ENCODE results near the gene EHBP1. TPM values are rescaled to one million over a fixed set of nuclear protein-coding genes. Genes with fewer than 3 reads are reported as not detected.

Gene EHBP1
- total RNA-seq, 1 donor from 2014 or later, result 26.1 TPM

GRCh38 chr2:62897187-62897827 lies 191.8 kb downstream of the EHBP1 start:
- intact Hi-C loops (cut with DNase I), result no loop called here
- ATAC-seq (ENCODE audit: poor library complexity) (no peak), DNase-seq (no peak)

- intact Hi-C loops (cut with DNase I), result no loop called here
- DNase-seq (no peak), ATAC-seq (ENCODE audit: poor library complexity) (no peak)
These were observed 198.8 kb downstream of the EHBP1 start for GRCh38 chr2:62904344-62904743.

- DNase-seq (no peak), ATAC-seq (ENCODE audit: poor library complexity) (no peak)
- intact Hi-C loops (cut with DNase I), result no loop called here
These were observed 202.6 kb downstream of the EHBP1 start for GRCh38 chr2:62908145-62908544.

GRCh38 chr2:62913311-62913710 lies 207.8 kb downstream of the EHBP1 start:
- ATAC-seq (ENCODE audit: poor library complexity), result no peak
- intact Hi-C loops (cut with DNase I), result no loop called here
- no peak for DNase-seq

- no peak for DNase-seq
- ATAC-seq (ENCODE audit: poor library complexity), result no peak
- intact Hi-C loops (cut with DNase I), result no loop called here
These were observed 213.5 kb downstream of the EHBP1 start for GRCh38 chr2:62919041-62919440.

- no peak for ATAC-seq (ENCODE audit: poor library complexity)
- intact Hi-C loops (cut with DNase I), result no loop called here
- no peak for DNase-seq
These were observed 214.6 kb downstream of the EHBP1 start for GRCh38 chr2:62920070-62920469.

GRCh38 chr2:62923242-62923641 lies 217.7 kb downstream of the EHBP1 start:
- ATAC-seq (ENCODE audit: poor library complexity), result no peak
- intact Hi-C loops (cut with DNase I), result no loop called here
- DNase-seq, result no peak

- ATAC-seq (ENCODE audit: poor library complexity), result no peak
- intact Hi-C loops (cut with DNase I), result no loop called here
These were observed 218.4 kb downstream of the EHBP1 start for GRCh38 chr2:62923881-62924280.

GRCh38 chr2:62928015-62928414 lies 222.5 kb downstream of the EHBP1 start:
- DNase-seq (no peak), ATAC-seq (ENCODE audit: poor library complexity) (no peak)
- intact Hi-C loops (cut with DNase I), result no loop called here

More at GRCh38 chr2:62923881-62924280, 218.4 kb downstream of the EHBP1 start:
- DNase-seq, result no peak

- intact Hi-C loops (cut with DNase I), result no loop called here
- no peak for ATAC-seq (ENCODE audit: poor library complexity)
- DNase-seq, result no peak
These were observed 226.0 kb downstream of the EHBP1 start for GRCh38 chr2:62931536-62931935.

- ATAC-seq (ENCODE audit: poor library complexity) (no peak), DNase-seq (no peak)
- intact Hi-C loops (cut with DNase I), result no loop called here
These were observed 227.9 kb downstream of the EHBP1 start for GRCh38 chr2:62933398-62933917.

GRCh38 chr2:62934517-62934916 lies 229.0 kb downstream of the EHBP1 start:
- DNase-seq (no peak), ATAC-seq (ENCODE audit: poor library complexity) (no peak)
- intact Hi-C loops (cut with DNase I), result no loop called here

- ATAC-seq (ENCODE audit: poor library complexity), result no peak
- intact Hi-C loops (cut with DNase I), result no loop called here
These were observed 232.6 kb downstream of the EHBP1 start for GRCh38 chr2:62938126-62938525.

GRCh38 chr2:62939735-62940491 lies 234.4 kb downstream of the EHBP1 start:
- intact Hi-C loops (cut with DNase I), result no loop called here
- DNase-seq (no peak), ATAC-seq (ENCODE audit: poor library complexity) (no peak)

More at GRCh38 chr2:62938126-62938525, 232.6 kb downstream of the EHBP1 start:
- DNase-seq, result no peak

GRCh38 chr2:62940697-62941096 lies 235.2 kb downstream of the EHBP1 start:
- DNase-seq (no peak), ATAC-seq (ENCODE audit: poor library complexity) (no peak)
- intact Hi-C loops (cut with DNase I), result no loop called here

- ATAC-seq (ENCODE audit: poor library complexity) (no peak), DNase-seq (no peak)
- intact Hi-C loops (cut with DNase I), result no loop called here
These were observed 235.9 kb downstream of the EHBP1 start for GRCh38 chr2:62941413-62941812.

GRCh38 chr2:62944362-62944761 lies 238.8 kb downstream of the EHBP1 start:
- DNase-seq (no peak), ATAC-seq (ENCODE audit: poor library complexity) (no peak)
- intact Hi-C loops (cut with DNase I), result no loop called here

- no peak for ATAC-seq (ENCODE audit: poor library complexity)
- intact Hi-C loops (cut with DNase I), result no loop called here
These were observed 241.9 kb downstream of the EHBP1 start for GRCh38 chr2:62947403-62947802.

GRCh38 chr2:62956651-62957050 lies 251.1 kb downstream of the EHBP1 start:
- intact Hi-C loops (cut with DNase I), result no loop called here
- no peak for ATAC-seq (ENCODE audit: poor library complexity)

More at GRCh38 chr2:62947403-62947802, 241.9 kb downstream of the EHBP1 start:
- no peak for DNase-seq

GRCh38 chr2:62958206-62958605 lies 252.7 kb downstream of the EHBP1 start:
- intact Hi-C loops (cut with DNase I), result no loop called here
- DNase-seq (no peak), ATAC-seq (ENCODE audit: poor library complexity) (no peak)

More at GRCh38 chr2:62956651-62957050, 251.1 kb downstream of the EHBP1 start:
- no peak for DNase-seq
